ENCODE data around the gene GPR146.

The GPR146 gene

GRCh38 chr7:1008733-1009363, 35.5 kb upstream of the GPR146 start:
- intact Hi-C loops (cut with DNase I), result no loop called here

GRCh38 chr7:1009747-1010146, 34.6 kb upstream of the GPR146 start:
- DNase-seq, result no peak
- intact Hi-C loops (cut with DNase I), result no loop called here

More at GRCh38 chr7:1008733-1009363, 35.5 kb upstream of the GPR146 start:
- no peak for DNase-seq

DNA sequence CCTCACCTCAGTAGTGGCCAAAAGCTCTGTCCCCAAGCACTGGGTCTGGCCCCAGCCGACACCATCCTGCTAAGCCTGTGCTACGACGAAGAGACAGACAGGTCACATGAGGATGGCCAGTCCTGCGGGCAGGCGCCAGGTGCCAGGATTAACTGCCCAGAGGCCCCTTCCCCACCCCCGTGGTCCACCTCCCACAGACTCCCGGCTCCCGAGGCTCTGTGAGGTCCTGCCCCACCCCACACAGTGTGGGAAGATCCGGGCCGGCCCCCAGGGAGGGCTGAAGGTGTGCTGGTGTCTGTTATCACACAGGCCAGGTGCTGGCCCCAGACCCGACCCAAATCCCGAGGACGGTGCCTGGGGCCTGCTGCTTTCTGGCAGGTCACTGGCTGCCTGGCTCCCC, 34.1 kb upstream of the GPR146 start:
- no peak for DNase-seq
- intact Hi-C loops (cut with DNase I), result no loop called here

- intact Hi-C loops (cut with DNase I), result no loop called here
- DNase-seq, result no peak
These were observed 32.9 kb upstream of the GPR146 start for GRCh38 chr7:1011297-1012003.

GRCh38 chr7:1012004-1012715, 32.2 kb upstream of the GPR146 start:
- intact Hi-C loops (cut with DNase I), result no loop called here

DNA sequence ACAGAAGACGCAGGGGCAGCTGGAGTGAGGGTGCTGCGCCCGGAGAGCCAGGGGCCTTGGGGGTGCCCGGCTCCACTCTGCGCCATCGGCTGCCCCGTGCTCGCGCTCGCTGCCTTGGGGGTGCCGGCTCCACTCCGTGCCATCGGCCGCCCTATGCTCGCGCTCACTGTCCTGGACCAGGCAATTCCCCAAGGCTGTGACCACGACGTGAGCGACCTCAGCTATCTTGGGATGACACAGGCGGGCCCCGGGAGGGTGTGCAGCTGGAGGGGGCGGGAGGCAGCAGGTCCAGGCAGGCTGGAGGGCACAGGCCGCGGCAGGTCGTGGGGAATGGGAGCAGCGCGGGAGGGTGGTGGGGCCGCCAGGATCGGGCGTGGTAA, 31.6 kb upstream of the GPR146 start:
- intact Hi-C loops (cut with DNase I), result no loop called here
- DNase-seq, result no peak

More at GRCh38 chr7:1012004-1012715, 32.2 kb upstream of the GPR146 start:
- DNase-seq, result no peak

GRCh38 chr7:1013581-1013980, 30.8 kb upstream of the GPR146 start:
- DNase-seq, result no peak
- intact Hi-C loops (cut with DNase I), result no loop called here

DNA sequence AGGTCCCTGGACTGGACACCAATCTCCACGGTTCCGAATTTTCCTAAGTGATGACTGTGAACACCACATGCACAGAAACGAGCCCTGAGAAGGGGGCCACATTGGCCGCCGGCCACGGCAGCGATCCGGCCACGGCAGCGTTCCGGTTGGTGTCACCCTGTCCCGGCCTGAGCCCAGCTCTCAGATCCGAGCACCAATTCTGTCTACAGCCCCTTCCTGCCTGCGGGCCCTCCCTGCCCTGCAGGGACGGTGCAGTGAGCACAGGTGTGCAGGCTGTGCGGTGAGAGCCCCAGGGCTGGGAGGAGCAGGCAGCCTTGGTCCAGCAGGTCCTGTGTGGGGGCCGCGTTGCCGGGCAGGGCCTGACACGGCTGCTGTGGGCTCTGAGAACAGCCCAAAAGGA, 29.7 kb upstream of the GPR146 start:
- peak in 1 of 42 donors; percentile 3 for DNase-seq
- intact Hi-C loops (cut with DNase I), result no loop called here

- peak in 2 of 42 donors; percentile 3 to 5 for DNase-seq
- intact Hi-C loops (cut with DNase I), result no loop called here
These were observed 28.9 kb upstream of the GPR146 start for GRCh38 chr7:1015196-1016121.

DNA sequence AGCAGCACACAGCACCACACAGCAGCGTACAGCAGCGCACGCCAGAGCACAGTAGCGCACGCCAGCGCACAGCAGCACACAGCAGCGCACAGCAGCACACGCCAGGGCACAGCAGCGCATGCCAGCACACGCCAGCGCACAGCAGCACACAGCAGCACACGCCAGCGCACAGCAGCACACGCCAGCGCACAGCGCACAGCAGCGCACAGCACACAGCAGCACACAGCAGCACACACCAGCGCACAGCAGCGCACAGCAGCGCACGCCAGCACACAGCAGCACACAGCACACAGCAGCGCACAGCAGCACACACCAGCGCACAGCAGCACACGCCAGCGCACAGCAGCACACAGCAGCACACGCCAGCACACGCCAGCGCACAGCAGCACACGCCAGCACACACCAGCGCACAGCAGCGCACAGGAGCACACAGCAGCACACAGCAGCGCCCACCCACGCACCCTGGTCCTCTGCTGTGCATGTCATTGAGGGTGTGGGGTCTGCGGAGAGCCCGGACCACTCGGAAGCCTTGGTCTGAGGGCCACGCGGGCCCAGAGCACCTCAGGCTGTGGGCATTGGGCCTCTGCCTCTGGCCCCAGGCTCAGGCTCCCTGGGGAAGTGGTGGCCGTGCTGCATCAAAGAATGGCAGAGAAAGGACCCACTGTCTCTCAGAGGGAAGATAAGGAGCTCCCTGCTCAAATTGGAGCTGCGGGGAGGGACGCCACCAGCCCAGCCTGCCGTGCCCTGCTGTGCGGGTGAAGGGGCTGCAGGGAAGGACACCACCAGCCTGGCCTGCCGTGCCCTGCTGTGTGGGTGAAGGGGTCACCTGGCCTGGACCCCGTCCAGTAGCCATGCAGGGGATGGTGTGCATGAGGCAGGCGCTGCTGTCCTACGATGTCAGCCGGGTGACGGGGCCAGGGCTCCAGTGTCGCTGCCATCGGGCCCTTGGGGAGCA, 27.5 kb upstream of the GPR146 start:
- DNase-seq, result peak in 1 of 42 donors; percentile 5
- intact Hi-C loops (cut with DNase I), result no loop called here

DNA sequence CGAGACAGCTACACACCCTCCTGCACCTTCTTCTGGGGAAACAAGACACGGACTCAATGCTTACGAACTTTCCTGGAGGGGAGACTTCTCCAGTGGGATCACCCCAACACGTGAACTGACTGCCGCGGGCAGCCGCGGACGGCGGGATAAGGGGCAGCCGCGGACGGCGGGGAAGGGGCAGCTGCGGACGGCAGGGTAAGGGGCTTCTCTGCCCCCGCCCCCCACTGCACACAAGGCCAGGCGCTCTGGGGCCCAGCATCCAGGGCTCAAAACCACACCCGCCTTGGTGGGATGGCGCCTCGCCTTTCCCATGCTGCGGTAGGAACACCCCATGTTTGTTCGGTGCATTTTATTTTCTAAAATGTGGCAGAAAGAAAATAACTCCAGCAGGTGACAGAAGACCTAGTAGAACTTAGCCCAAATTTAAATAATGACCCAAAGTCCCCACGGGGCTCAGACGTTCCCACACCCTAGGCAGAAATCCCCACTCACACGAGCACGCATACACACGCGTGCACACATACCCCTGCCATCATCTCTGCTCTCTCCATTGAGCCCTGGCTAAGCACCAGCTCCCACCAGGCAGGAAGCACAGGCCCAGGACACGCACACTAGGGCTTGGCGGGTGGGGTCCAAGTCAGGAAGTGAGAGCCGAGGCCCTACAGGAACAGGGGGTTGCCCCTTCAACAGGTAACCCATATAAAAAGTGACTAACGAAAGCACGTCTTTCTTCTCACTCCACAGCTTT, 26.6 kb upstream of the GPR146 start:
- DNase-seq, result peak in 1 of 42 donors; percentile 2
- intact Hi-C loops (cut with DNase I), result no loop called here

GRCh38 chr7:1018334-1018695, 26.0 kb upstream of the GPR146 start:
- intact Hi-C loops (cut with DNase I), result no loop called here
- DNase-seq, result no peak

GRCh38 chr7:1019255-1019785, 25.0 kb upstream of the GPR146 start:
- no peak for DNase-seq
- intact Hi-C loops (cut with DNase I), result no loop called here

- intact Hi-C loops (cut with DNase I), result no loop called here
These were observed 24.3 kb upstream of the GPR146 start for GRCh38 chr7:1019789-1020610.

DNA sequence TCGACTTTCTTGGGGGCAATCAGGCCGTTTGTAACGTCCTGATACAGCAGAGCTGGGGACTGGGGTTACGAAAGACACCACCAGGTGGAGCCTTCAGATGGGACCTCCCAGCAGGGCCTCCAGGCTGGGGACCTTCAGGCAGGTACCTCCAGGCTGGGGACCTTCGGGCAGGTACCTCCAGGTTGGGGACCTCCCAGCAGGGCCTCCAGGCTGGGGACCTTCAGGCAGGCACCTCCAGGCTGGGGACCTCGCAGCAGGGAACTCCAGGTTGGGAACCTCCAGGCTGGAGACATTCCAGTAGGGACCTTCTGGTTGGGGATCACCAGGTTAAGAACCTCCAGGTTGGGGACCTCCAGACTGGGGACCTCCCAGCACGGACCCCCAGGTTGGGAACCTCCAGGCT, 23.5 kb upstream of the GPR146 start:
- DNase-seq, result no peak
- intact Hi-C loops (cut with DNase I), result no loop called here

More at GRCh38 chr7:1019789-1020610, 24.3 kb upstream of the GPR146 start:
- no peak for DNase-seq

GRCh38 chr7:1021366-1021765, 23.0 kb upstream of the GPR146 start:
- intact Hi-C loops (cut with DNase I), result no loop called here
- DNase-seq, result no peak

Data from head of caudate nucleus (tissue), 42 donors.